Mesendoderm (in vitro differentiated cells): ENCODE data around the gene SMYD3.

Experiments used
- DNase-seq: peaks from one replicate; pipeline ENCODE4 v3.0.0; 2013
- H2AK5ac ChIP-seq: 2 replicates; pipeline ENCODE4 v1.6.1; 2013; ENCODE audit warnings: low read length, inconsistent platforms
- H2BK120ac ChIP-seq: 2 replicates; pipeline ENCODE4 v1.6.1; 2013; ENCODE audit warnings: low read depth, mild to moderate bottlenecking, low read length, moderate library complexity, mixed read lengths
- H2BK15ac ChIP-seq: replicated peaks from 2 replicates; pipeline ENCODE4 v1.6.1; 2013; ENCODE audit warnings: low read depth, mild to moderate bottlenecking, moderate library complexity
- H2BK5ac ChIP-seq: 2 replicates; pipeline ENCODE4 v1.6.1; 2013; ENCODE audit warnings: low read length, inconsistent platforms
- H3K18ac ChIP-seq: 2 replicates; pipeline ENCODE4 v1.6.1; 2013; ENCODE audit warnings: mild to moderate bottlenecking, low read length, mixed read lengths
- H3K23ac ChIP-seq: one replicate; pipeline ENCODE4 v1.6.1; 2013; ENCODE audit warnings: low read length
- H3K27ac ChIP-seq: 2 replicates; pipeline ENCODE4 v1.5.1; 2013; ENCODE audit warnings: low read depth, mild to moderate bottlenecking, inconsistent platforms, low read length, moderate library complexity
- H3K27me3 ChIP-seq: 2 replicates; pipeline ENCODE4 v1.6.1; 2013; ENCODE audit warnings: low read length, control low read depth, mild to moderate bottlenecking, inconsistent platforms; ENCODE audit not compliant: insufficient read depth, poor library complexity
- H3K36me3 ChIP-seq: 2 replicates; pipeline ENCODE4 v1.6.1; 2013; ENCODE audit warnings: low read length, inconsistent platforms; ENCODE audit not compliant: control insufficient read depth, insufficient read depth
- H3K4ac ChIP-seq: one replicate; pipeline ENCODE4 v1.6.1; 2013; ENCODE audit warnings: low read depth, mild to moderate bottlenecking, low read length, moderate library complexity
- H3K4me1 ChIP-seq: 2 replicates; pipeline ENCODE4 v1.6.1; 2013; ENCODE audit warnings: low read depth, low read length, inconsistent platforms; ENCODE audit not compliant: control insufficient read depth
- H3K4me2 ChIP-seq: 2 replicates; pipeline ENCODE4 v1.6.1; 2013; ENCODE audit warnings: low read length
- H3K4me3 ChIP-seq: 2 replicates; pipeline ENCODE4 v1.5.1; 2013; ENCODE audit warnings: mild to moderate bottlenecking, low read length
- H3K56ac ChIP-seq: one replicate; pipeline ENCODE4 v1.6.1; 2013; ENCODE audit warnings: low read length
- H3K79me1 ChIP-seq: 2 replicates; pipeline ENCODE4 v1.6.1; 2013; ENCODE audit warnings: low read length, inconsistent platforms
- H3K79me2 ChIP-seq: 2 replicates; pipeline ENCODE4 v1.6.1; 2013; ENCODE audit warnings: mild to moderate bottlenecking, low read length; ENCODE audit not compliant: control insufficient read depth, insufficient read depth
- H3K9ac ChIP-seq: 2 replicates; pipeline ENCODE4 v1.6.1; 2013; ENCODE audit warnings: low read length, inconsistent platforms
- H4K5ac ChIP-seq: one replicate; pipeline ENCODE4 v1.6.1; 2013; ENCODE audit warnings: low read length
- H4K8ac ChIP-seq: one replicate; pipeline ENCODE4 v1.6.1; 2013; ENCODE audit warnings: low read depth, mild to moderate bottlenecking, control low read depth, low read length, moderate library complexity
- WGBS: extraction: QIAGEN DNeasy Blood & Tissue Kit; methylation state at CpG from one replicate; pipeline ENCODE4 v1.1.7; 2013; ENCODE audit warnings: low lambda C conversion rate, missing lambda C conversion rate; ENCODE audit not compliant: insufficient coverage; ENCODE audit errors: extremely low coverage; 5-methylcytosine and 5-hydroxymethylcytosine counted together

SMYD3 gene

DNA sequence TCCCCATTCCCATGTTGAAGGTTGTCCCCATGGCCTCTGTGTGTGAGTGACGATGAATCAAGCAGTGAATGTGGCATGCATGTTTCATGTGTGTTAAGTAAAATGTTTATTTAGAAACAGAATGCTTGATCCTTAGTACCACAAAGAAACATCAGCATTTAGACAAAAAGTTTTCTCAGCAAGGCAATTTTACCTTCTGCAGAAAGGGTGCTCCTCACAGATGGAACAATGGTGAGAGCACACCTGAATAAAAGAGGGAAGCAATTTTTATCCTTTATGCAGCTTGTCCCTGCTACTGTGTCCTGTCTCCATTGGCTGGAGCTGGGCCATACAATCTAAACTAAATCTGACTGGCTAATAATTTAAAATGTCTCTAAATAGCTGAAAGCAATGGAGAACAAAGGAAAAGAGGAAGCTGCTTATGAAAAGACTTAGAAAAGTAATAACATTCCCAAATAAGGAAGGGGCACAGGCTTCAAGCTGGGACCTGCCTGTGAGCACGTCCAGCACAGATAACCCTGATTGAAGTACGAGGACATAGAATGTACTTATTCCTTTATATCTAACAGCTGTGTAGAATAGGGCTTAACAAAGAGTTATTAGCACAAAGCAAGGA is 8.4 kb upstream of the SMYD3 start:
- no peak overlapping the region for H3K56ac ChIP-seq
- WGBS = no CpG with 5 or more reads among the region's 3 CpGs
- no peak overlapping the region for H4K8ac ChIP-seq
- no peaks in the 10 kb centered on the region for H3K79me2 ChIP-seq
- no peak overlapping the region for H3K4ac ChIP-seq
- H3K4me3 ChIP-seq = no peak overlapping the region
- H3K27me3 ChIP-seq = no peaks in the 10 kb centered on the region
- H3K18ac ChIP-seq = no peak overlapping the region
- H3K36me3 ChIP-seq = no peaks in the 10 kb centered on the region
- no peak overlapping the region for H2BK15ac ChIP-seq
- H3K23ac ChIP-seq = no peak overlapping the region
- H3K4me1 ChIP-seq = no peaks in the 10 kb centered on the region
- no peak overlapping the region for H4K5ac ChIP-seq
- no peak overlapping the region for H2AK5ac ChIP-seq
- H2BK5ac ChIP-seq = no peak overlapping the region
- DNase-seq = no peak
- no peak overlapping the region for H3K27ac ChIP-seq
- no peak overlapping the region for H2BK120ac ChIP-seq
- H3K4me2 ChIP-seq = no peak overlapping the region
- no peak overlapping the region for H3K9ac ChIP-seq
- H3K79me1 ChIP-seq = no peaks in the 10 kb centered on the region

DNA sequence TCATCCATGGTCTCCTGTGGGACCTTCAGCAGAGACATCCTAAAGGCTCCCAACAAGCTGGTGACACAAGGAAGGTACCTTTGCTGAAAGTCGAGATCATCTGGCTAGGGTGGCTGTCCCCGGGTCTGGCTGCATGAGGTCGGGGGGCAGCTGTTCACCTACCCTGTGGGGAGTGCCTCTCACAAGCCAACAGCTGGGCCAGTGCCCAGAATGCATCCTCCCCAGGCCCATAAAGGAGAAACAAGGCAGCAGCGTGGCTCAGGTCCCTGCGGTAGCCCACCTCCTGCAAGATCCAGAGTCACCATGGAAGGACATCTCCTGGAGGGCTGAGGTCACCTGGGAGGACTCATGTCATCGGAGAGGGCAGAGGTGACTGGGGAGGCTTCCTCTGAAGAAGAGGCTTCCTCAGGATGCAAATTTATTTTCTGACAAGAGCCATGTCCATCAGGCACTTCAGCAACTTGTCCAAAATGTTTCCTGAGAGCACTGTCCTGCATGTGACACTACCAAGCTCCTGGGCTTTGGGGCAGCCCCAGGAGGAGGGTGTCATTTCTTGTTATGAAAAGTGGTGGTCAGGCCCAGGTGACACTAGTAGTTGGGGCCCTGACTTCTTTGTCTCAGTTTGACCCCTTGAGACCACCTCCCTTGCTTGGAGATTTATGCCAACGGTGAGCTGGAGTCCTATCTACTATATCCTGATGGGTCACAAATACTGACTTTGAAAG is 6.7 kb upstream of the SMYD3 start:
- H2BK15ac ChIP-seq = no peak overlapping the region
- no peak overlapping the region for H3K27ac ChIP-seq
- no peak overlapping the region for H3K4me3 ChIP-seq
- no peak overlapping the region for H3K56ac ChIP-seq
- no peak overlapping the region for H4K5ac ChIP-seq
- H2AK5ac ChIP-seq = no peak overlapping the region
- no peaks in the 10 kb centered on the region for H3K27me3 ChIP-seq
- no peaks in the 10 kb centered on the region for H3K4me1 ChIP-seq
- H3K23ac ChIP-seq = no peak overlapping the region
- no peaks in the 10 kb centered on the region for H3K36me3 ChIP-seq
- no CpG with 5 or more reads among the region's 7 CpGs for WGBS
- no peak overlapping the region for H2BK5ac ChIP-seq
- no peak for DNase-seq
- no peak overlapping the region for H3K9ac ChIP-seq
- H4K8ac ChIP-seq = no peak overlapping the region
- H3K79me1 ChIP-seq = no peaks in the 10 kb centered on the region
- H3K79me2 ChIP-seq = no peaks in the 10 kb centered on the region
- no peak overlapping the region for H3K18ac ChIP-seq
- H3K4me2 ChIP-seq = no peak overlapping the region
- H3K4ac ChIP-seq = no peak overlapping the region
- H2BK120ac ChIP-seq = no peak overlapping the region

DNA sequence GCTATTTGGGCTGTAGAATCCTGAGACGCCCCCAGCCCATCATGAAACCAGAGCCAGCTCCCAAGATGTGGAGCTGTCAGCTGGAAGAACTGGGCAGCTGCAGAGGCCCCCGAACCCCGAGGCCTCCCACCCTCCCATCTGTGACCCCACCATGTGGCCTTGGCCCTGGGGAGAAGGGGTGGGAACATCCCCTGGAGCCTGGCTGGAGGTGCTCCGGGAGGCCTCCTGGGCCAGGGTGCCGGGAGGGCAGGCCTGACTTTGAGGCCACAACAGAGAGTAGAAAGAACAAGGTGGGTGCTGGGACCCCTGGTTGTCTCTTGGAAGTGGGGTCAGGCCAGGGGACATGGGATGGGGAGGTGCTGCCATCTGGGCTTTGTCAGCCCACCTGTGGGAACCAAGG is 6.0 kb upstream of the SMYD3 start:
- no peak for DNase-seq
- Histone ChIP-seq H3K79me1 (no peaks in the 10 kb centered on the region), H3K4ac (no peak overlapping the region), H2BK120ac (no peak overlapping the region), H3K27ac (no peak overlapping the region), H3K4me3 (no peak overlapping the region), H3K18ac (no peak overlapping the region), H2BK5ac (no peak overlapping the region), H4K5ac (no peak overlapping the region), H3K27me3 (no peaks in the 10 kb centered on the region), H2AK5ac (no peak overlapping the region), H3K36me3 (no peaks in the 10 kb centered on the region), H3K23ac (no peak overlapping the region), H3K56ac (no peak overlapping the region), H3K79me2 (no peaks in the 10 kb centered on the region), H3K4me2 (no peak overlapping the region), H2BK15ac (no peak overlapping the region), H3K4me1 (no peaks in the 10 kb centered on the region), H3K9ac (no peak overlapping the region), H4K8ac (no peak overlapping the region)
- no CpG with 5 or more reads among the region's 5 CpGs for WGBS

DNA sequence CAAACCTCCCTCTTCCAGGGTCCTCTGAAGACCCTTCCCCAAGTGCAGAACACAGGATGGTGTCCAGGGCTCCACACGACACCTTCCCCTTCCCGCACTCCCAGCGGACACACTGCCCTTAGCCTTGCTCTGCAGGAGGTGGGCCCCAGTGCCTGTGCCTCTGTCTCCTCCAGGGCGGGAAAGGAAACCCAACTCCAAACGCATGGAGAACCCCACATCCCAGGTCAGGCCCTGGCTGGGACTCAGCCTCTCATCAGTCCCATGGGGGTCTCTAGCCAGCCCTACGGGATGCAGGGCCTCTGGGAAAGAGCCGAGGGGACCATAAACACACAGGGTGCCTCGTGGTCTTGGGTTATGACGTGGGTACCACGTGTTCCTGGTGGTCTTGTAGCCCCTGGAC is 5.6 kb upstream of the SMYD3 start:
- no peak overlapping the region for H3K23ac ChIP-seq
- no peak overlapping the region for H3K27ac ChIP-seq
- no CpG with 5 or more reads among the region's 10 CpGs for WGBS
- no peak overlapping the region for H3K18ac ChIP-seq
- H3K36me3 ChIP-seq = no peaks in the 10 kb centered on the region
- H2BK5ac ChIP-seq = no peak overlapping the region
- H3K27me3 ChIP-seq = no peaks in the 10 kb centered on the region
- H4K8ac ChIP-seq = no peak overlapping the region
- no peak overlapping the region for H2AK5ac ChIP-seq
- H3K4me1 ChIP-seq = no peaks in the 10 kb centered on the region
- no peaks in the 10 kb centered on the region for H3K79me2 ChIP-seq
- no peak overlapping the region for H4K5ac ChIP-seq
- H3K4ac ChIP-seq = no peak overlapping the region
- H3K56ac ChIP-seq = no peak overlapping the region
- H2BK15ac ChIP-seq = no peak overlapping the region
- no peak overlapping the region for H2BK120ac ChIP-seq
- no peak overlapping the region for H3K4me3 ChIP-seq
- H3K79me1 ChIP-seq = no peaks in the 10 kb centered on the region
- no peak overlapping the region for H3K9ac ChIP-seq
- DNase-seq = no peak
- no peak overlapping the region for H3K4me2 ChIP-seq

DNA sequence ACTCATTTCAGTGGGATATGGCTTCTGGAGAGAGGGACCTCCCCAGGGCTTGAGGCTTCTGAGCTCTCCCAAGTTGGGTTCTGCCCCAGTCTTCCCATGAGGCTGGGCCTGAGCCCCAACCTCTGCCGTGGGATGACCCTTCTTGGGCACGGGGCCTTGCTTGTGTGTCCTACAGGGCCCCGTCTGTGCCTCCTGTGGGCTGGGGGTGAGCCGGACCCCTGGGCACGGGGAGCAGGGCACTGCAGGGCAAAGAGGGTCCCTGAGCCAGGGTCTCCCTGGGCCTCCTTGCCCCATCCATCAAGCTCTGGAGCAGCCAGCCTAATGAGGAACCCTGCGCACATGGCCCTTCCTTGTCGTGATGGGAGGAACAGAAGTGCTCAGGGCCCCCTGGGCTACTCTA is 5.2 kb upstream of the SMYD3 start:
- H2BK15ac ChIP-seq = no peak overlapping the region
- no peak overlapping the region for H3K4ac ChIP-seq
- no peak overlapping the region for H3K4me3 ChIP-seq
- no peak overlapping the region for H3K27ac ChIP-seq
- H3K56ac ChIP-seq = no peak overlapping the region
- no peaks in the 10 kb centered on the region for H3K79me1 ChIP-seq
- no peak overlapping the region for H4K5ac ChIP-seq
- H2BK5ac ChIP-seq = no peak overlapping the region
- H2BK120ac ChIP-seq = no peak overlapping the region
- no peaks in the 10 kb centered on the region for H3K36me3 ChIP-seq
- DNase-seq = no peak
- H3K4me2 ChIP-seq = no peak overlapping the region
- no peak overlapping the region for H4K8ac ChIP-seq
- no CpG with 5 or more reads among the region's 7 CpGs for WGBS
- no peak overlapping the region for H3K23ac ChIP-seq
- H3K79me2 ChIP-seq = no peaks in the 10 kb centered on the region
- H3K9ac ChIP-seq = no peak overlapping the region
- H2AK5ac ChIP-seq = no peak overlapping the region
- no peaks in the 10 kb centered on the region for H3K4me1 ChIP-seq
- no peaks in the 10 kb centered on the region for H3K27me3 ChIP-seq
- no peak overlapping the region for H3K18ac ChIP-seq

DNA sequence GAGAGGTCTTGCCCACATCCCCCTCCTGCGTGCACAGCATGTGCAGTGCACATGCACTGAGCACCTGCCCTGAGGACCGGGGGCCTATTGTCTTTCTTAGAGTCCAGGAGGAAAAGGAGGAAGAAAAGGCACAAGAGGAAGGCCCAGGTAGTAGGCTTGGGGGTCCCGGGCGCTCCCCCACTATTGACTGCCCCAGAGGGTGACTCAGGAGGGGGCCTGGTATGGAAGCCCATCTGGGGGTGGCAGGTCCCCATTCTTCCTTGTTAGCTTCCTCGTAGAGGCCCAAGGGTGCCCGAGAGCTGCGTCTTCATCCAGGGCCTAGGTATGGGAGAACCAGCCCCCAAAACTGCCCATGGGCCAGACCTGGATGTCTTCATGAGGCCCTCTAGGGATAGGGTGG is 4.1 kb upstream of the SMYD3 start:
- H3K27ac ChIP-seq = no peak overlapping the region
- H2BK120ac ChIP-seq = no peak overlapping the region
- no peak overlapping the region for H2BK5ac ChIP-seq
- H3K79me2 ChIP-seq = no peaks in the 10 kb centered on the region
- WGBS = no CpG with 5 or more reads among the region's 7 CpGs
- no peak overlapping the region for H2AK5ac ChIP-seq
- no peak overlapping the region for H3K4me2 ChIP-seq
- H3K23ac ChIP-seq = no peak overlapping the region
- H4K5ac ChIP-seq = no peak overlapping the region
- no peaks in the 10 kb centered on the region for H3K36me3 ChIP-seq
- no peak overlapping the region for H4K8ac ChIP-seq
- H3K56ac ChIP-seq = no peak overlapping the region
- no peak overlapping the region for H2BK15ac ChIP-seq
- DNase-seq = no peak
- H3K79me1 ChIP-seq = no peaks in the 10 kb centered on the region
- H3K18ac ChIP-seq = no peak overlapping the region
- H3K27me3 ChIP-seq = no peaks in the 10 kb centered on the region
- peaks cover under 1% of the 10 kb centered on the region for H3K4me1 ChIP-seq
- no peak overlapping the region for H3K4me3 ChIP-seq
- H3K4ac ChIP-seq = no peak overlapping the region
- H3K9ac ChIP-seq = no peak overlapping the region
